K562 (cell line): Measurements from ENCODE around the gene HCN3. TPM values are rescaled to one million over a fixed set of nuclear protein-coding genes. Genes with fewer than 3 reads are reported as not detected.

Experiments
- ATAC-seq: fragments of 200-7000 bp; cut with Tn5 transposase; 3 replicates; pipeline ENCODE4 v1.9.1; 2020; ENCODE audit warnings: moderate library complexity
- BruUV-seq: library from RNA; stranded (reverse); fragments of 400-500 nt; replicated peaks from 2 replicates; lab custom pipeline; 2021; lab: Mats Ljungman, UMichigan
- CTCF ChIA-PET: fragments of 300-600 bp; formaldehyde crosslinking; extraction: SDS; loops from one replicate; lab custom pipeline; 2021; ENCODE audit warnings: low intra/inter-chr PET ratio; lab: Yijun Ruan, JAX
- POLR2A ChIA-PET: fragments of 300-600, 350-650 bp; sonication (Branson Sonifier 250); formaldehyde crosslinking; extraction: SDS; loops from one replicate; lab custom pipeline; 2021; ENCODE audit warnings: antibody characterized with exemption, inconsistent platforms; lab: Yijun Ruan, JAX
- DNase-seq, 4 experiments: peaks; one replicate each; pipeline versions ENCODE4 v3.0.0 to v3.0.0-alpha.2; 2011 to 2018; ENCODE audit warnings: low spot score in 3 of 4, mixed read lengths in 3 of 4; ENCODE audit errors: extremely low read depth in 1 of 4
- FAIRE-seq: peaks from 2 replicates; lab custom pipeline; 2011; peaks lifted over from hg19 to GRCh38; lab: Jason Lieb, UNC
- H2AFZ ChIP-seq: 2 replicates; pipeline ENCODE4 v1.6.0; 2011; ENCODE audit warnings: low read depth, low read length, control low read depth, inconsistent platforms
- H3K27ac ChIP-seq: fragments of 200-600 bp; 3 replicates; pipeline ENCODE4 v1.8.0; 2011; ENCODE audit warnings: low read depth, mild to moderate bottlenecking, control low read depth, inconsistent platforms, low read length, moderate library complexity, mixed read lengths; ENCODE audit errors: extremely low read depth
- H3K27me3 ChIP-seq, 2 experiments: fragments of 300-600 bp in 1 of 2; 2 replicates in 1 of 2; 3 replicates in 1 of 2; pipeline versions ENCODE4 v1.6.0 to v1.8.0; 2011; ENCODE audit warnings: inconsistent platforms in 2 of 2, low read length in 2 of 2, mild to moderate bottlenecking in 1 of 2, mixed read lengths in 1 of 2, moderate library complexity in 1 of 2; ENCODE audit not compliant: control insufficient read depth in 2 of 2, insufficient read depth in 2 of 2
- H3K36me3 ChIP-seq: fragments of 300-600 bp; 3 replicates; pipeline ENCODE4 v1.8.0; 2011; ENCODE audit warnings: mild to moderate bottlenecking, low read length, inconsistent platforms; ENCODE audit not compliant: control insufficient read depth, insufficient read depth
- H3K4me1 ChIP-seq, 2 experiments: fragments of 200-600 bp in 1 of 2; replicated peaks in 1 of 2; 2 replicates in 1 of 2; 3 replicates in 1 of 2; pipeline versions ENCODE4 v1.5.1 to v1.8.0; 2011; ENCODE audit warnings: inconsistent platforms in 2 of 2, low read length in 2 of 2, mild to moderate bottlenecking in 1 of 2, mixed read lengths in 1 of 2, moderate library complexity in 1 of 2; ENCODE audit not compliant: control insufficient read depth in 2 of 2, insufficient read depth in 2 of 2
- H3K4me2 ChIP-seq: 2 replicates; pipeline ENCODE4 v1.6.1; 2011; ENCODE audit warnings: low read length, control low read depth, inconsistent platforms, mixed read lengths; ENCODE audit not compliant: insufficient read depth
- H3K4me3 ChIP-seq: fragments of 200-600 bp; sonication (generic), shearing (Covaris generic); 2 replicates; pipeline ENCODE4 v1.5.1; 2016; ENCODE audit warnings: control low read depth, inconsistent platforms
- H3K79me2 ChIP-seq: fragments of 200-600 bp; 3 replicates; pipeline ENCODE4 v1.8.0; 2011; ENCODE audit warnings: low read length, inconsistent platforms; ENCODE audit not compliant: control insufficient read depth, insufficient read depth
- H3K9ac ChIP-seq, 2 experiments: 2 replicates each; pipeline versions ENCODE4 v1.6.0 to v1.6.1; 2011; ENCODE audit warnings: low read depth in 2 of 2, low read length in 2 of 2, control low read depth in 1 of 2, inconsistent platforms in 1 of 2, mild to moderate bottlenecking in 1 of 2, mixed read lengths in 1 of 2; ENCODE audit not compliant: insufficient read depth in 1 of 2
- H3K9me1 ChIP-seq: one replicate; pipeline ENCODE4 v1.6.0; 2011; ENCODE audit warnings: inconsistent platforms, mild to moderate bottlenecking, low read length, moderate library complexity; ENCODE audit not compliant: control insufficient read depth, insufficient read depth
- H3K9me3 ChIP-seq: replicated peaks from 2 replicates; pipeline ENCODE4 v1.5.1; 2011; ENCODE audit warnings: low read depth, low read length, inconsistent platforms; ENCODE audit not compliant: control insufficient read depth, insufficient read depth
- H4K20me1 ChIP-seq: replicated peaks from 2 replicates; pipeline ENCODE4 v1.6.1; 2011; ENCODE audit warnings: low read length, inconsistent platforms, mixed read lengths; ENCODE audit not compliant: control insufficient read depth, insufficient read depth
- HMGN3 ChIP-seq: IDR thresholded peaks from 2 replicates; pipeline ENCODE4 v1.6.1; 2011; ENCODE audit warnings: borderline replicate concordance, low read depth, mild to moderate bottlenecking, mixed read lengths, low read length; ENCODE audit not compliant: insufficient read length; ENCODE audit errors: extremely low read depth
- NR4A1 ChIP-seq, 2 experiments: fragments of 250-450 bp in 1 of 2; fragments of 450-650 bp in 1 of 2; sonication (Bioruptor Pico) in 1 of 2; IDR thresholded peaks; 2 replicates each; pipeline versions ENCODE4 v1.4.0 to v1.6.1; 2016 to 2020; ENCODE audit warnings: mild to moderate bottlenecking in 2 of 2, missing compliant biosample characterization in 1 of 2, missing genetic modification characterization in 1 of 2, moderate library complexity in 1 of 2
- ZNF3 ChIP-seq: fragments of 250-450 bp; sonication (Bioruptor Pico); IDR thresholded peaks from 2 replicates; pipeline ENCODE4 v1.5.0; 2021; ENCODE audit warnings: mild to moderate bottlenecking, moderate library complexity
- WGBS: fragments of 100-300 bp; shearing (Covaris generic); methylation state at CpG from one replicate; pipeline ENCODE4 v1.1.6; 2016; ENCODE audit warnings: low coverage, mixed read lengths; ENCODE audit not compliant: insufficient coverage; ENCODE audit errors: missing lambda C conversion rate; 5-methylcytosine and 5-hydroxymethylcytosine counted together
- in situ Hi-C: fragments of 300-500 bp; cut with MboI; formaldehyde crosslinking; loops from 4 replicates; pipeline ENCODE4 v1.15.0; 2018; ENCODE audit warnings: inconsistent platforms, mixed read lengths
- intact Hi-C: fragments of 100-400 bp; cut with micrococcal nuclease; formaldehyde crosslinking; loops from 2 replicates; pipeline ENCODE4 v1.14.2; 2022
- polyA plus RNA-seq, 8 experiments: library from polyadenylated mRNA; depleted of rRNA in 4 of 8; stranded (reverse) in 5 of 8; unstranded in 3 of 8; fragments of >200 nt; fragmentation: Nextera tagmentation in 2 of 8; fragmentation: Illumina TruSeq in 1 of 8; extraction: Ambion mirVana in 2 of 8; extraction: Trizol in 1 of 8; gene quantifications; 2 replicates each; pipeline versions ENCODE4 v1.2.1 to v1.2.3, GENCODE V29; 2011 to 2014; ENCODE audit warnings: inconsistent platforms in 1 of 8, missing spikeins in 1 of 8
- total RNA-seq, 7 experiments: library from RNA; depleted of rRNA in 6 of 7; stranded (reverse); fragments of >200 nt in 6 of 7; fragmentation: Illumina TruSeq in 2 of 7; extraction: Trizol in 2 of 7; gene quantifications; 2 replicates each; pipeline versions ENCODE4 v1.2.1 to v1.2.3, GENCODE V29; 2011 to 2021; ENCODE audit warnings: low replicate concordance in 1 of 7
- TF ChIP-seq, protein P1 (sequence below): fragments of 250-450 bp; sonication (Bioruptor Pico); IDR thresholded peaks from 2 replicates; pipeline ENCODE4 v1.9.0; 2021; ENCODE audit warnings: mild to moderate bottlenecking
- TF ChIP-seq, protein P2 (sequence below): fragments of 200-800 bp; sonication (Bioruptor generic); IDR thresholded peaks from 2 replicates; pipeline ENCODE4 v1.6.1; 2016; ENCODE audit warnings: missing genetic modification characterization, missing compliant biosample characterization

Gene HCN3
- total and polyA plus RNA-seq, 9 of the 15 experiments (the other 6 are each of a cell fraction or from before 2014, with no cell fraction given): 0.91 to 9.7 (median 3.9) TPM

DNA sequence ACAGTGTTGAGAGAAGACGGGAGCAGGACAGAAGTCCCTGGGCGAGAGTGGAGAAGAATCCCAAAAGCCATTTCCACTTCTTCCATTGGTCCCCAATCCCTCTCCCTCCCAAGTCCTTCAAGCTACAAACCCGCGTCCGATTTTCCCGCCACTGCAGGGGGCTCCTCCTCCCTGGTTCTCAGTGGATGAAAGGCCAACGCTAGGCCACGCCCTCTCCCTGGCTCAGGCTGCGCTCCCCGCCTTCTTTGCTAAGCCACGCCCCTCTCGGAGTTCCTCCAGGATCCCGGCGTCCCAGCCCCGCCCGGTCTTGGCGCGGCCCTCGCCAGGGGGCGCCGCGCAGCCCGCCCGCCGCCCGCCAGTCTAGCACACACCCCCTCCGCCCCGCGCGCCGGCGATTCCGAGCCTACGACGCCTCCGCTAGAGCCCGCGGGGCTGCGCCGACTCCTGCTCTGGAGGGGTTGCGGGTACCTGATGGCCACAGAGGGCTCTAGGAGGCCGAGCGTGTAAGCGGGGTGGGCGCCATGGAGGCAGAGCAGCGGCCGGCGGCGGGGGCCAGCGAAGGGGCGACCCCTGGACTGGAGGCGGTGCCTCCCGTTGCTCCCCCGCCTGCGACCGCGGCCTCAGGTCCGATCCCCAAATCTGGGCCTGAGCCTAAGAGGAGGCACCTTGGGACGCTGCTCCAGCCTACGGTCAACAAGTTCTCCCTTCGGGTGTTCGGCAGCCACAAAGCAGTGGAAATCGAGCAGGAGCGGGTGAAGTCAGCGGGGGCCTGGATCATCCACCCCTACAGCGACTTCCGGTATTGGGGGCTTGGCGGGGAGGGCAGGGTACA, at the start of gene HCN3 (continued):
- peak; percentile 82 for TF ChIP-seq HMGN3
- TF ChIP-seq, protein P1, sequence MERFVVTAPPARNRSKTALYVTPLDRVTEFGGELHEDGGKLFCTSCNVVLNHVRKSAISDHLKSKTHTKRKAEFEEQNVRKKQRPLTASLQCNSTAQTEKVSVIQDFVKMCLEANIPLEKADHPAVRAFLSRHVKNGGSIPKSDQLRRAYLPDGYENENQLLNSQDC (CRISPR knock-in tag): no peak
- TF ChIP-seq, all 486 proteins: peak for 87

DNA sequence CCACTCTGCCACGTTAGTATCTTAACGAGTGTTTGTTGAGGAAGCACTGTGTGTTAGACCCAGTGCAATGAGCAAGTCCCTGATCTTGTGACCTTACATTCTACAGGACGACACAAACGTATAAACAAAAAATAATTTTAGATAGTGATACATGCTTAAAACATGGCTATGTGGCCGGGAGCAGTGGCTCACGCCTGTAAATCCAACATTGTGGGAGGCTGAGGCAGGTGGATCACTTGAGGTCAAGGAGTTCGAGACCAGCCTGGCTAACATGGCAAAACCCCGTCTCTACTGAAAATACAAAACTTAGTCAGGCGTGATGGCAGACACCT, 49.2 kb upstream of the HCN3 start:
- CTCF ChIA-PET: interaction anchor here (3.2 kb wide), 1 partner anchor 51 kb away, joined by 17 read pairs; no protein-coding TSS in a partner anchor
- intact Hi-C loops: no loop called here
- in situ Hi-C loops: no loop called here
- Histone ChIP-seq H3K4me3 (peak overlapping the region; percentile 51), H3K9me1 (no peaks in the 10 kb centered on the region), H2AFZ (peak overlapping the region; percentile 81), H3K4me1 (peaks cover 30 to 46% of the 10 kb centered on the region in 2 experiments), H3K36me3 (no peaks in the 10 kb centered on the region; the same call in 2 of the 3 replicates), H3K27me3 (no peaks in the 10 kb centered on the region), H3K9ac (peak overlapping the region; percentile 74 to 83; a peak in 3 of 4 replicates), H4K20me1 (no peaks in the 10 kb centered on the region), H3K79me2 (peaks cover 27% of the 10 kb centered on the region), H3K4me2 (peak overlapping the region; percentile 84), H3K27ac (peak overlapping the region; percentile 78), H3K9me3 (no peaks in the 10 kb centered on the region)
- DNase-seq (no peak), ATAC-seq (no peak), FAIRE-seq (no peak)
- WGBS: 39% methylated on average over 9 of the region's 9 CpGs
- POLR2A ChIA-PET: interaction anchor here (0.6 to 0.7 kb wide), 2 partner anchors 16 to 112 kb away, joined by 3 read pairs; no protein-coding TSS in a partner anchor
- BruUV-seq: no TSS peak
- TF ChIP-seq NR4A1 (CRISPR knock-in tag; IDR thresholded peaks at IDR 0.05) (no peak), NR4A1 (tag; IDR thresholded peaks at IDR 0.05) (peak; percentile 51; the same call in 1 of the 2 replicates), ZNF3 (CRISPR knock-in tag) (no peak)
- TF ChIP-seq, protein P2, sequence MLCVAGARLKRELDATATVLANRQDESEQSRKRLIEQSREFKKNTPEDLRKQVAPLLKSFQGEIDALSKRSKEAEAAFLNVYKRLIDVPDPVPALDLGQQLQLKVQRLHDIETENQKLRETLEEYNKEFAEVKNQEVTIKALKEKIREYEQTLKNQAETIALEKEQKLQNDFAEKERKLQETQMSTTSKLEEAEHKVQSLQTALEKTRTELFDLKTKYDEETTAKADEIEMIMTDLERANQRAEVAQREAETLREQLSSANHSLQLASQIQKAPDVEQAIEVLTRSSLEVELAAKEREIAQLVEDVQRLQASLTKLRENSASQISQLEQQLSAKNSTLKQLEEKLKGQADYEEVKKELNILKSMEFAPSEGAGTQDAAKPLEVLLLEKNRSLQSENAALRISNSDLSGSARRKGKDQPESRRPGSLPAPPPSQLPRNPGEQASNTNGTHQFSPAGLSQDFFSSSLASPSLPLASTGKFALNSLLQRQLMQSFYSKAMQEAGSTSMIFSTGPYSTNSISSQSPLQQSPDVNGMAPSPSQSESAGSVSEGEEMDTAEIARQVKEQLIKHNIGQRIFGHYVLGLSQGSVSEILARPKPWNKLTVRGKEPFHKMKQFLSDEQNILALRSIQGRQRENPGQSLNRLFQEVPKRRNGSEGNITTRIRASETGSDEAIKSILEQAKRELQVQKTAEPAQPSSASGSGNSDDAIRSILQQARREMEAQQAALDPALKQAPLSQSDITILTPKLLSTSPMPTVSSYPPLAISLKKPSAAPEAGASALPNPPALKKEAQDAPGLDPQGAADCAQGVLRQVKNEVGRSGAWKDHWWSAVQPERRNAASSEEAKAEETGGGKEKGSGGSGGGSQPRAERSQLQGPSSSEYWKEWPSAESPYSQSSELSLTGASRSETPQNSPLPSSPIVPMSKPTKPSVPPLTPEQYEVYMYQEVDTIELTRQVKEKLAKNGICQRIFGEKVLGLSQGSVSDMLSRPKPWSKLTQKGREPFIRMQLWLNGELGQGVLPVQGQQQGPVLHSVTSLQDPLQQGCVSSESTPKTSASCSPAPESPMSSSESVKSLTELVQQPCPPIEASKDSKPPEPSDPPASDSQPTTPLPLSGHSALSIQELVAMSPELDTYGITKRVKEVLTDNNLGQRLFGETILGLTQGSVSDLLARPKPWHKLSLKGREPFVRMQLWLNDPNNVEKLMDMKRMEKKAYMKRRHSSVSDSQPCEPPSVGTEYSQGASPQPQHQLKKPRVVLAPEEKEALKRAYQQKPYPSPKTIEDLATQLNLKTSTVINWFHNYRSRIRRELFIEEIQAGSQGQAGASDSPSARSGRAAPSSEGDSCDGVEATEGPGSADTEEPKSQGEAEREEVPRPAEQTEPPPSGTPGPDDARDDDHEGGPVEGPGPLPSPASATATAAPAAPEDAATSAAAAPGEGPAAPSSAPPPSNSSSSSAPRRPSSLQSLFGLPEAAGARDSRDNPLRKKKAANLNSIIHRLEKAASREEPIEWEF (CRISPR knock-in tag): 0 out of 2 replicates have a peak, but pooled peaks have one; percentile 56
